ENCODE measurements around the gene PTOV1.

PTOV1 gene

GRCh38 chr19:49845414-49845813, 5.5 kb upstream of the PTOV1 start:
- no peak for DNase-seq

GRCh38 chr19:49846408-49846807, 4.6 kb upstream of the PTOV1 start:
- DNase-seq: no peak

- no peak for DNase-seq
These were observed 2.9 kb upstream of the PTOV1 start for GRCh38 chr19:49847731-49848696.

- no peak for DNase-seq
These were observed 2.0 kb upstream of the PTOV1 start for GRCh38 chr19:49848938-49849337.

GRCh38 chr19:49849433-49850220, 1.3 kb upstream of the PTOV1 start:
- DNase-seq: no peak

- DNase-seq: no peak
These were observed 805 bp upstream of the PTOV1 start for GRCh38 chr19:49850221-49850486.

- no peak for DNase-seq
These were observed 699 bp downstream of the PTOV1 start for GRCh38 chr19:49851456-49852259.

- no peak for DNase-seq
These were observed 1.7 kb downstream of the PTOV1 start for GRCh38 chr19:49852631-49853126.

- no peak for DNase-seq
These were observed 3.0 kb downstream of the PTOV1 start for GRCh38 chr19:49853852-49854377.

- DNase-seq: no peak
These were observed 3.7 kb downstream of the PTOV1 start for GRCh38 chr19:49854378-49855263.

GRCh38 chr19:49855277-49855675, 4.3 kb downstream of the PTOV1 start:
- DNase-seq: no peak

- no peak for DNase-seq
These were observed 5.0 kb downstream of the PTOV1 start for GRCh38 chr19:49855676-49856573.

GRCh38 chr19:49856574-49857021, 5.6 kb downstream of the PTOV1 start:
- DNase-seq: no peak

GRCh38 chr19:49857061-49857837, 6.3 kb downstream of the PTOV1 start:
- DNase-seq: no peak

GRCh38 chr19:49857838-49858087, 6.8 kb downstream of the PTOV1 start:
- DNase-seq: no peak

- DNase-seq: no peak
These were observed 7.4 kb downstream of the PTOV1 start for GRCh38 chr19:49858088-49858985.

- no peak for DNase-seq
These were observed 8.8 kb downstream of the PTOV1 start for GRCh38 chr19:49859682-49860335.

- DNase-seq: no peak
These were observed 9.6 kb downstream of the PTOV1 start for GRCh38 chr19:49860336-49861102.

All from activated CD4-positive, alpha-beta T cell treated with anti-CD3 and anti-CD28 coated beads for 48 hours (primary cell).